Kidney epithelial cell (primary cell): ENCODE results near the gene ITFG1. TPM values are rescaled to one million over a fixed set of nuclear protein-coding genes. Genes with fewer than 3 reads are reported as not detected.
"Not testable (repeated sequence)": the region's sequence is repeated elsewhere in the genome, so short reads cannot be mapped to it uniquely, and the experiment has no call there.

Experiments
- DNase-seq: peaks from one replicate; pipeline ENCODE4 v3.0.0-alpha.2; 2010; ENCODE audit warnings: low read depth
- H3K27me3 ChIP-seq: 2 replicates; pipeline ENCODE4 v1.6.0; 2011; ENCODE audit warnings: low read length; ENCODE audit not compliant: control insufficient read depth, insufficient read depth
- H3K36me3 ChIP-seq: 2 replicates; pipeline ENCODE4 v1.5.1; 2011; ENCODE audit warnings: low read length; ENCODE audit not compliant: control insufficient read depth, insufficient read depth
- H3K4me3 ChIP-seq: 2 replicates; pipeline ENCODE4 v1.5.1; 2011; ENCODE audit warnings: low read depth, mild to moderate bottlenecking, control low read depth, low read length
- CTCF ChIP-seq: IDR thresholded peaks from 2 replicates; pipeline ENCODE4 v1.5.1; 2011; ENCODE audit warnings: mild to moderate bottlenecking, moderate library complexity, low read length, control low read depth, inconsistent platforms; ENCODE audit not compliant: insufficient read depth, poor library complexity, severe bottlenecking
- total RNA-seq: library from RNA; depleted of rRNA; stranded (reverse); fragments of >200 nt; gene quantifications from 2 replicates; pipeline ENCODE4 v1.2.3, GENCODE V29; 2015

Gene ITFG1
- total RNA-seq, 1 donor from 2014 or later = 52.6 TPM

DNA sequence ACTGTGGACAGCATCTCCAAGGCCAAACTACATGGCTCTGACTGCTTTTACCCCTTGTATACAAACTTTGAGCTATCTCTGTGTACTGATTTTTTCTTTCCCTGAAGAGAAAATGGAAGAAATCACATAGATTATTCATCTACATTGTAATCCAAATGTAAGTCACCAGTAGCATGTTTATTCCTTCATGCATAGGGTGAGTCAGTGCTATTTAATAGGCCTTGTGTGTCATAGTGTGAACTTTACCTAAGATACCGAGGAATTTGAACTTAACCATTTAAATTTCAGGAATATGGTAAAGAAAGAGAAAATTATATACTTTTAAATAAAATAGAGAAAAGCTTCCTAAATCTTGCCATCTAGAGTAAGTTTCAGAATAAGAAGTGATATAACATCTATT lies 16.8 kb upstream of the ITFG1 start:
- no peak overlapping the region for H3K4me3 ChIP-seq
- no peak for DNase-seq
- no peaks in the 10 kb centered on the region for H3K27me3 ChIP-seq
- peaks cover 2% of the 10 kb centered on the region for H3K36me3 ChIP-seq
- TF ChIP-seq CTCF = no peak

DNA sequence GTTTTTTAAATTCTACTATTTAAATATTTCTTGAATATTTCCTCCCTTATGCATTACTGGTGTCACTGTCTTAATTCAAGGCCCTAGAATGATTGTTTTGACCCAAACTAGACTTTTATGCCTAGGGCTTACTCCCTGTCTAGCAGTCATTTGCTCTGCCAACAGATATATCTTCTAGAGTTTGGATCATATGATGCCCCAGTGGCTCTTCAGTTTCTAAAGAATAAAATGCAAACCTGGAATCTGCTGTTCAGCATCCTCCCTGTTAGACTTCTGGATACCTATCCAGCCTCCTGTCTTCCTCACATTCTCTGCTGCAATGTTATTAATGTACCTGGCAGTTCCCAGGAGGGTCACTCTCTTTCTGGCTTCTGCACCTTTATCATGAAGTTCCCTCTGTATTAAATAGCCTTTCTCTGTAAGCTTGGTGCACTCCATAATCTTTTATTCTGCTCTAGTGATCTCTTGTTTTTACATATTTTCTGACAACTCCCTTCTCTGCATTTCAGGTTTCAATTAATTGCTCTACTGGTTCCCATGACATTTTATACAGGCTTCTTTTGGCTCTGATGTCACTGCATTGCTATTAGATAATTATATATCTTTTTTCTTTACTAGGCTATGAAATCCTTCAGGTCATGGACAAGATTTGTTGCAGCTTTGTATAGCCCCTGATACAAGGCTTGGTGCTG lies 15.9 kb upstream of the ITFG1 start:
- Histone ChIP-seq H3K4me3 (no peak overlapping the region), H3K27me3 (no peaks in the 10 kb centered on the region), H3K36me3 (no peaks in the 10 kb centered on the region)
- no peak for TF ChIP-seq CTCF
- DNase-seq = no peak

DNA sequence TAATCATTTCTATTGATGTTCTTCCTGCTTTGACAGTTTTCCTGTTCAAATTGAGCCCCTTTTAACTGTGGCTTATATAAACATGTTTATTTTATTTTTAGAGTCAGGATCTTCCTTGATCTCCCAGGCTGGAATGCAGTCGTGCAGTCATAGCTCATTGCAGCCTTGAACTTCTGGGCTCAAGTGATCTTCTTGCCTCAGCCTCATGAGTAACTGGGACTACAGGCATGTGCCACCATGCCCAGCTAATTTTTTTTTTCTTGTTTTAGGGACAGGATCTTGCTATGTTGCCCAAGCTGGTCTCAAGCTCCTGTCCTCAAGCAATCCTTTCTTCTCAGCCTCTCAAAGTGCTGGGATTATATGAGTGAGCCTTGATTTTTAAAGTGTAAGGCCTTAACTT lies 14.9 kb upstream of the ITFG1 start:
- DNase-seq = no peak
- no peak for TF ChIP-seq CTCF

GRCh38 chr16:47473792-47474191 lies 12.9 kb upstream of the ITFG1 start:
- no peak for DNase-seq
- H3K4me3 ChIP-seq = no peak overlapping the region
- no peak for TF ChIP-seq CTCF
- no peaks in the 10 kb centered on the region for H3K36me3 ChIP-seq
- H3K27me3 ChIP-seq = no peaks in the 10 kb centered on the region

More for the DNA sequence above, 14.9 kb upstream of the ITFG1 start:
- H3K4me3 ChIP-seq = no peak overlapping the region
- no peaks in the 10 kb centered on the region for H3K36me3 ChIP-seq
- H3K27me3 ChIP-seq = no peaks in the 10 kb centered on the region

DNA sequence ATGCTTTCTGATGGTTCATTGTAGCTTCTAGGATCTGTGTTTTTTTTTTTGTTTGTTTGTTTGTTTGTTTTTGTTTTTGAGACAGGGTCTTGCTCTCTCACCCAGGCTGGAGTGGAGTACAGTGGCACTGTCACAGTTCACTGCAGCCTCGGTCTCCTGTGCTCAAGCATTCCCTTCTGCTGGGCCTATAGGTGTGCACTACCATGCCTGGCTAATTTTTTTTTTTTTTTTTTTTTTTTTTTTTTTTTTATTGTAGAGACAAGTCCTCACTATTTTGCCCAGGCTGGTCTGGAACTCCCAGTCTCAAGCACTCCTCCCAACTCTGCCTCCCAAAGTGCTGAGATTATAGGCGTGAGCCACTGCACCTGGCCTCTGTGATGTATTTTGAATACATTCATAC lies 12.1 kb upstream of the ITFG1 start:
- H3K27me3 ChIP-seq, H3K4me3 ChIP-seq, H3K36me3 ChIP-seq, DNase-seq: not testable (repeated sequence)

- no peak for TF ChIP-seq CTCF
- DNase-seq = no peak
- Histone ChIP-seq H3K4me3 (no peak overlapping the region), H3K27me3 (no peaks in the 10 kb centered on the region), H3K36me3 (no peaks in the 10 kb centered on the region)
Measured at GRCh38 chr16:47470810-47471209, 9.9 kb upstream of the ITFG1 start.
